WI38 (cell line): ENCODE results near the gene MRI1.
"Not testable (repeated sequence)": the region's sequence is repeated elsewhere in the genome, so short reads cannot be mapped to it uniquely, and the experiment has no call there.

Experiments
- H3K4me3 ChIP-seq: 2 replicates; pipeline ENCODE4 v1.5.1; 2011; ENCODE audit warnings: low read depth, mild to moderate bottlenecking, control low read depth, low read length
- CTCF ChIP-seq: IDR thresholded peaks from 2 replicates; pipeline ENCODE4 v1.5.1; 2012; ENCODE audit warnings: low read depth, mild to moderate bottlenecking, control low read depth, low read length

The MRI1 gene

GRCh38 chr19:13744174-13744573 lies 20.1 kb upstream of the MRI1 start:
- no peak overlapping the region for H3K4me3 ChIP-seq
- TF ChIP-seq CTCF: no peak

- no peak for TF ChIP-seq CTCF
- H3K4me3 ChIP-seq: peak overlapping the region; percentile 91
Observed at GRCh38 chr19:13747098-13747453, 17.2 kb upstream of the MRI1 start.

- peak overlapping the region; percentile 91 for H3K4me3 ChIP-seq
- TF ChIP-seq CTCF: no peak
Observed at GRCh38 chr19:13748169-13748828, 16.0 kb upstream of the MRI1 start.

- no peak for TF ChIP-seq CTCF
- no peak overlapping the region for H3K4me3 ChIP-seq
Observed at GRCh38 chr19:13751436-13751835, 12.9 kb upstream of the MRI1 start.

- not testable (repeated sequence) for H3K4me3 ChIP-seq
Observed at GRCh38 chr19:13753622-13754021, 10.7 kb upstream of the MRI1 start.

GRCh38 chr19:13756210-13756609 lies 8.1 kb upstream of the MRI1 start:
- TF ChIP-seq CTCF: no peak
- H3K4me3 ChIP-seq: no peak overlapping the region

- H3K4me3 ChIP-seq: no peak overlapping the region
- TF ChIP-seq CTCF: no peak
Observed at GRCh38 chr19:13757805-13758772, 6.2 kb upstream of the MRI1 start.
